OCI-LY3 (cell line): ENCODE data around the gene CCDC157.

Experiments used
- EZH2phosphoT487 ChIP-seq: fragments of 200-600 bp; shearing (Covaris generic); IDR thresholded peaks from 2 replicates; pipeline ENCODE4 v1.6.1; 2018; ENCODE audit warnings: antibody characterized with exemption, mixed run types, low read depth
- TF ChIP-seq, protein P1 (sequence below): fragments of 200-600, 300-600 bp; sonication (generic); IDR thresholded peaks from 2 replicates; pipeline ENCODE4 v1.5.1; 2014; ENCODE audit warnings: antibody characterized with exemption, low read length, low read depth

DNA sequence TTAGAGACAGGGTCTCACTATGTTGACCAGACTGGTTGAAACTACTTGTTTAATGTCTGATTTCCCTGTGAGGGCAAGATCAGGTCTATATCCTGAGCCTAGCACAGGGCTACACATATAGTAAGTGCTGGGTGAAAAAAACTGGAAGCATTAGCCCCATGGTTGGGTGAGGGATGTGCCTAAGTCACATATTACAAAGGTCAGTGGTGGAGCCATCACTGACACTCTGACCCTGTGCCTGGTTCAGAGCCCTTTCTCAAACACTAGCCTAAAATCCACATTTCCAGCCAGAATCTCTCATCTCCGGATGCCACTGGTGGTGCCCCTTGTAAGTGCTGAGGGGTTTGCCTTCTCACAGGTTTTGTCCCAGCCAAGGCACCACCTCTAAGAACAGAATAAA is 39.0 kb upstream of the CCDC157 start:
- TF ChIP-seq, protein P1, sequence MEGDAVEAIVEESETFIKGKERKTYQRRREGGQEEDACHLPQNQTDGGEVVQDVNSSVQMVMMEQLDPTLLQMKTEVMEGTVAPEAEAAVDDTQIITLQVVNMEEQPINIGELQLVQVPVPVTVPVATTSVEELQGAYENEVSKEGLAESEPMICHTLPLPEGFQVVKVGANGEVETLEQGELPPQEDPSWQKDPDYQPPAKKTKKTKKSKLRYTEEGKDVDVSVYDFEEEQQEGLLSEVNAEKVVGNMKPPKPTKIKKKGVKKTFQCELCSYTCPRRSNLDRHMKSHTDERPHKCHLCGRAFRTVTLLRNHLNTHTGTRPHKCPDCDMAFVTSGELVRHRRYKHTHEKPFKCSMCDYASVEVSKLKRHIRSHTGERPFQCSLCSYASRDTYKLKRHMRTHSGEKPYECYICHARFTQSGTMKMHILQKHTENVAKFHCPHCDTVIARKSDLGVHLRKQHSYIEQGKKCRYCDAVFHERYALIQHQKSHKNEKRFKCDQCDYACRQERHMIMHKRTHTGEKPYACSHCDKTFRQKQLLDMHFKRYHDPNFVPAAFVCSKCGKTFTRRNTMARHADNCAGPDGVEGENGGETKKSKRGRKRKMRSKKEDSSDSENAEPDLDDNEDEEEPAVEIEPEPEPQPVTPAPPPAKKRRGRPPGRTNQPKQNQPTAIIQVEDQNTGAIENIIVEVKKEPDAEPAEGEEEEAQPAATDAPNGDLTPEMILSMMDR = no peak
- no peak for TF ChIP-seq EZH2phosphoT487
